ENCODE data around the gene MATN3. TPM values are rescaled to one million over a fixed set of nuclear protein-coding genes. Genes with fewer than 3 reads are reported as not detected.

MATN3 gene
- total and polyA plus RNA-seq, 7 donors, result 0.32 to 0.82 (median 0.55) TPM; not detected in 2

- no peaks in the 10 kb centered on the region for H3K36me3 ChIP-seq
- peaks cover 0 to 37% (median 26%) of the 10 kb centered on the region in 4 donors for H3K4me1 ChIP-seq
- intact Hi-C loops (cut with DNase I), result loop anchor here (5.0 kb wide), 2 partner anchors 149 to 694 kb away; partner anchors contain the start of genes OSR1 and TTC32
- peak; percentile 100 for DNase-seq
- H3K27ac ChIP-seq, result peak within 1 kb of the TSS; percentile 95 to 99 (median 98)
- 0% methylated on average over 45 of the region's 45 CpGs for WGBS, 2 donors
- peak within 1 kb of the TSS; percentile 55 to 91 (median 82) for H3K4me3 ChIP-seq
- TF ChIP-seq POLR2AphosphoS5 (IDR thresholded peaks at IDR 0.05) (peak; percentile 97 to 99 (median 98)), CTCF (IDR thresholded peaks at IDR 0.05) (peak in 1 of 4 experiments; percentile 44), POLR2A (IDR thresholded peaks at IDR 0.05) (peak; percentile 91 to 98), EP300 (IDR thresholded peaks at IDR 0.05) (peak in 1 of 4 donors; percentile 61)
- H3K9me3 ChIP-seq, result no peaks in the 10 kb centered on the region
- no peaks in the 10 kb centered on the region for H3K27me3 ChIP-seq
Observed at GRCh38 chr2:20051532-20052228, 39.2 kb upstream of the MATN3 start, which contains the start of gene LAPTM4A. Gene LAPTM4A, minus strand, starts transcription at chr2:20051628. Its CDS starts 108 bp downstream, at chr2:20051520.

GRCh38 chr2:20050646-20051531 lies 38.4 kb upstream of the MATN3 start:
- TF ChIP-seq EP300 (IDR thresholded peaks at IDR 0.05) (no peak), CTCF (IDR thresholded peaks at IDR 0.05) (no peak), POLR2A (IDR thresholded peaks at IDR 0.05) (peak in 1 of 2 donors; percentile 23), POLR2AphosphoS5 (IDR thresholded peaks at IDR 0.05) (peak in 3 of 4 donors; percentile 6 to 35 (median 25))
- Histone ChIP-seq H3K36me3 (no peaks in the 10 kb centered on the region), H3K27ac (peak overlapping the region; percentile 95 to 99 (median 98)), H3K4me1 (peaks cover 0 to 44% (median 30%) of the 10 kb centered on the region in 4 donors), H3K4me3 (peak overlapping the region; percentile 55 to 91 (median 82)), H3K27me3 (no peaks in the 10 kb centered on the region), H3K9me3 (no peaks in the 10 kb centered on the region)
- intact Hi-C loops (cut with DNase I), result loop anchor here (5.0 kb wide), 2 partner anchors 149 to 694 kb away; partner anchors contain the start of genes OSR1 and TTC32
- 1% methylated on average over 47 of the region's 47 CpGs for WGBS, 2 donors
- peak; percentile 82 for DNase-seq

- no peaks in the 10 kb centered on the region for H3K36me3 ChIP-seq
- H3K4me1 ChIP-seq, result peaks cover 0 to 51% (median 37%) of the 10 kb centered on the region in 4 donors
- TF ChIP-seq POLR2A (IDR thresholded peaks at IDR 0.05) (peak in 1 of 2 donors; percentile 35), EP300 (IDR thresholded peaks at IDR 0.05) (no peak), POLR2AphosphoS5 (IDR thresholded peaks at IDR 0.05) (peak in 3 of 4 donors; percentile 28 to 47 (median 45)), CTCF (IDR thresholded peaks at IDR 0.05) (no peak)
- peak overlapping the region; percentile 55 to 91 (median 82) for H3K4me3 ChIP-seq
- no peaks in the 10 kb centered on the region for H3K27me3 ChIP-seq
- DNase-seq, result no peak
- H3K27ac ChIP-seq, result peak overlapping the region; percentile 95 to 99 (median 98)
- 0% methylated on average over 10 of the region's 10 CpGs for WGBS, 2 donors
- H3K9me3 ChIP-seq, result no peaks in the 10 kb centered on the region
- intact Hi-C loops (cut with DNase I), result loop anchor here (5.0 kb wide), 2 partner anchors 148 to 693 kb away; partner anchors contain the start of genes OSR1 and TTC32
Observed at GRCh38 chr2:20050104-20050645, 37.7 kb upstream of the MATN3 start.

GRCh38 chr2:20049637-20050036 lies 37.2 kb upstream of the MATN3 start:
- Histone ChIP-seq H3K36me3 (no peaks in the 10 kb centered on the region), H3K27ac (peak overlapping the region; percentile 95 to 99 (median 98)), H3K27me3 (no peaks in the 10 kb centered on the region), H3K9me3 (no peaks in the 10 kb centered on the region), H3K4me3 (peak overlapping the region; percentile 55 to 91 (median 82)), H3K4me1 (peaks cover 0 to 56% (median 42%) of the 10 kb centered on the region in 4 donors)
- TF ChIP-seq POLR2A (IDR thresholded peaks at IDR 0.05), result no peak
- TF ChIP-seq EP300 (IDR thresholded peaks at IDR 0.05), result no peak
- TF ChIP-seq POLR2AphosphoS5 (IDR thresholded peaks at IDR 0.05), result no peak
- TF ChIP-seq CTCF (IDR thresholded peaks at IDR 0.05), result no peak
- intact Hi-C loops (cut with DNase I), result loop anchor here (5.0 kb wide), 2 partner anchors 147 to 692 kb away; partner anchors contain the start of genes OSR1 and TTC32
- WGBS, 2 donors, result 5% methylated on average over 4 of the region's 4 CpGs
- DNase-seq, result no peak
